CD4-positive, alpha-beta T cell treated with Interleukin-2 at 100 ng/mL for 4 hours (primary cell): ENCODE data around the gene MOB2.

Experiments used
- DNase-seq: peaks from one replicate; pipeline ENCODE4 v3.0.0-alpha.2; 2020; ENCODE audit warnings: low spot score

The MOB2 gene

GRCh38 chr11:1503708-1504104, 17.1 kb upstream of the MOB2 start:
- no peak for DNase-seq

GRCh38 chr11:1502954-1503707, 16.6 kb upstream of the MOB2 start:
- no peak for DNase-seq

GRCh38 chr11:1502168-1502953, 15.8 kb upstream of the MOB2 start:
- no peak for DNase-seq

GRCh38 chr11:1501421-1502167, 15.0 kb upstream of the MOB2 start:
- no peak for DNase-seq

GRCh38 chr11:1500466-1501420, 14.2 kb upstream of the MOB2 start:
- no peak for DNase-seq

GRCh38 chr11:1499899-1500298, 13.3 kb upstream of the MOB2 start:
- no peak for DNase-seq

- no peak for DNase-seq
Measured at GRCh38 chr11:1499261-1499890, 12.8 kb upstream of the MOB2 start.

GRCh38 chr11:1498262-1498661, 11.7 kb upstream of the MOB2 start:
- DNase-seq, result no peak

GRCh38 chr11:1497600-1497999, 11.0 kb upstream of the MOB2 start:
- no peak for DNase-seq

GRCh38 chr11:1496761-1497095, 10.1 kb upstream of the MOB2 start:
- DNase-seq, result no peak

GRCh38 chr11:1496091-1496760, 9.6 kb upstream of the MOB2 start:
- no peak for DNase-seq

- DNase-seq, result no peak
Measured at GRCh38 chr11:1494650-1495049, 8.1 kb upstream of the MOB2 start.

- no peak for DNase-seq
Measured at GRCh38 chr11:1493650-1494244, 7.2 kb upstream of the MOB2 start.

- DNase-seq, result no peak
Measured at GRCh38 chr11:1491379-1491778, 4.8 kb upstream of the MOB2 start.

GRCh38 chr11:1490651-1491050, 4.1 kb upstream of the MOB2 start:
- DNase-seq, result no peak

GRCh38 chr11:1488575-1489180, 2.1 kb upstream of the MOB2 start:
- no peak for DNase-seq

- DNase-seq, result no peak
Measured at GRCh38 chr11:1487851-1488574, 1.4 kb upstream of the MOB2 start.

GRCh38 chr11:1487091-1487850, 692 bp upstream of the MOB2 start:
- no peak for DNase-seq

- DNase-seq, result no peak
Measured at GRCh38 chr11:1485504-1485885, 1.1 kb downstream of the MOB2 start.
